COLO668 (cell line): ENCODE data around the gene TRIM8.

ENCODE experiments used
- DNase-seq: peaks from one replicate; lab custom pipeline; 2025; ENCODE audit not compliant: unreplicated experiment; lab: John Stamatoyannopoulos, UW

Gene TRIM8

GRCh38 chr10:102668326-102669107 lies 24.2 kb downstream of the TRIM8 start:
- DNase-seq: no peak

GRCh38 chr10:102669206-102670064 lies 25.2 kb downstream of the TRIM8 start:
- DNase-seq: no peak

GRCh38 chr10:102670065-102670670 lies 25.9 kb downstream of the TRIM8 start:
- DNase-seq: no peak

GRCh38 chr10:102670871-102671434 lies 26.7 kb downstream of the TRIM8 start:
- DNase-seq: no peak

GRCh38 chr10:102673236-102673818 lies 29.0 kb downstream of the TRIM8 start:
- DNase-seq: no peak

- DNase-seq: no peak
Observed at GRCh38 chr10:102673819-102674511, 29.7 kb downstream of the TRIM8 start.

- no peak for DNase-seq
Observed at GRCh38 chr10:102674566-102674965, 30.3 kb downstream of the TRIM8 start.

GRCh38 chr10:102675011-102675665 lies 30.9 kb downstream of the TRIM8 start:
- DNase-seq: no peak

GRCh38 chr10:102675666-102676533 lies 31.6 kb downstream of the TRIM8 start:
- no peak for DNase-seq

- DNase-seq: no peak
Observed at GRCh38 chr10:102676534-102677315, 32.4 kb downstream of the TRIM8 start.

- DNase-seq: no peak
Observed at GRCh38 chr10:102677331-102678067, 33.2 kb downstream of the TRIM8 start.

GRCh38 chr10:102678068-102678400 lies 33.8 kb downstream of the TRIM8 start:
- DNase-seq: peak; percentile 13

- DNase-seq: peak; percentile 85
Observed at GRCh38 chr10:102678842-102679289, 34.6 kb downstream of the TRIM8 start.

GRCh38 chr10:102679596-102679995 lies 35.3 kb downstream of the TRIM8 start:
- no peak for DNase-seq

- DNase-seq: no peak
Observed at GRCh38 chr10:102681696-102682095, 37.4 kb downstream of the TRIM8 start.

GRCh38 chr10:102682416-102682815 lies 38.1 kb downstream of the TRIM8 start:
- no peak for DNase-seq

- no peak for DNase-seq
Observed at GRCh38 chr10:102682981-102683380, 38.7 kb downstream of the TRIM8 start.

GRCh38 chr10:102683736-102684135 lies 39.5 kb downstream of the TRIM8 start:
- DNase-seq: no peak
